PC-3 (cell line): ENCODE data around the gene ACVR1. TPM values are rescaled to one million over a fixed set of nuclear protein-coding genes. Genes with fewer than 3 reads are reported as not detected.

Experiments
- ATAC-seq: fragments of 200-7000 bp; cut with Tn5 transposase; 2 replicates; pipeline ENCODE4 v1.9.1; 2020; ENCODE audit warnings: mild to moderate bottlenecking, moderate library complexity
- BruUV-seq: library from RNA; stranded (reverse); fragments of 400-500 nt; replicated peaks from 2 replicates; lab custom pipeline; 2021; lab: Mats Ljungman, UMichigan
- CTCF ChIA-PET: fragments of 300-600 bp; sonication (Branson Sonifier 250); formaldehyde crosslinking; loops from one replicate; lab custom pipeline; 2022; ENCODE audit warnings: antibody characterized with exemption; lab: Charles Lee
- POLR2A ChIA-PET: fragments of 300-600 bp; sonication (Branson Sonifier 250); formaldehyde crosslinking; loops from one replicate; lab custom pipeline; 2022; ENCODE audit warnings: antibody characterized with exemption; ENCODE audit not compliant: unreplicated experiment; lab: Charles Lee
- DNase-seq: peaks from one replicate; pipeline ENCODE4 v3.0.0-alpha.2; 2015
- H2AFZ ChIP-seq: fragments of 300-600 bp; sonication (generic); 2 replicates; pipeline ENCODE4 v1.6.0; 2016; ENCODE audit warnings: antibody characterized with exemption, low read length
- H3F3A ChIP-seq: fragments of 300-600 bp; sonication (generic); one replicate; pipeline ENCODE4 v1.6.0; 2017; ENCODE audit warnings: antibody characterized with exemption, low read length, control low read depth, mild to moderate bottlenecking; ENCODE audit not compliant: unreplicated experiment
- H3K27ac ChIP-seq: fragments of 300-600 bp; sonication (generic); 2 replicates; pipeline ENCODE4 v1.5.1; 2016; ENCODE audit warnings: mild to moderate bottlenecking, low read length
- H3K27me3 ChIP-seq: fragments of 300-600 bp; sonication (generic); 2 replicates; pipeline ENCODE4 v1.6.1; 2016; ENCODE audit warnings: low read length, mixed read lengths
- H3K36me3 ChIP-seq: fragments of 300-600 bp; sonication (generic); 2 replicates; pipeline ENCODE4 v1.6.1; 2016; ENCODE audit warnings: low read depth, mixed run types, low read length, mixed read lengths
- H3K4me1 ChIP-seq: fragments of 300-600 bp; sonication (generic); 2 replicates; pipeline ENCODE4 v1.5.1; 2016; ENCODE audit warnings: low read length; ENCODE audit not compliant: insufficient read depth
- H3K4me2 ChIP-seq: fragments of 300-600 bp; sonication (generic); 2 replicates; pipeline ENCODE4 v1.6.0; 2016; ENCODE audit warnings: low read length
- H3K4me3 ChIP-seq: fragments of 300-600 bp; sonication (generic); 2 replicates; pipeline ENCODE4 v1.5.1; 2016; ENCODE audit warnings: mild to moderate bottlenecking, low read length, mixed read lengths
- H3K79me2 ChIP-seq: fragments of 300-600 bp; sonication (generic); 2 replicates; pipeline ENCODE4 v1.6.1; 2017; ENCODE audit warnings: low read length, mixed read lengths
- H3K9ac ChIP-seq: fragments of 300-600 bp; sonication (generic); 2 replicates; pipeline ENCODE4 v1.6.0; 2016; ENCODE audit warnings: mild to moderate bottlenecking, low read length
- H3K9me2 ChIP-seq: fragments of 300-600 bp; sonication (generic); replicated peaks from 2 replicates; pipeline ENCODE4 v1.6.1; 2016; ENCODE audit warnings: mixed run types, low read length, mixed read lengths
- H3K9me3 ChIP-seq: fragments of 300-600 bp; sonication (generic); 2 replicates; pipeline ENCODE4 v1.6.1; 2016; ENCODE audit warnings: low read length, mixed read lengths
- H4K20me1 ChIP-seq: fragments of 300-600 bp; sonication (generic); 2 replicates; pipeline ENCODE4 v1.6.1; 2016; ENCODE audit warnings: low read length, mixed read lengths
- CTCF ChIP-seq: fragments of 300-600 bp; sonication (generic); conservative IDR thresholded peaks from 2 replicates; pipeline ENCODE4 v1.5.1; 2017; ENCODE audit warnings: antibody characterized with exemption, low read depth, mild to moderate bottlenecking, low read length
- EZH2 ChIP-seq: fragments of 300-600 bp; sonication (generic); IDR thresholded peaks from one replicate; pipeline ENCODE4 v1.6.1; 2017; ENCODE audit warnings: antibody characterized with exemption, mild to moderate bottlenecking, low read length; ENCODE audit not compliant: unreplicated experiment
- EZH2phosphoT487 ChIP-seq: fragments of 300-600 bp; sonication (generic); IDR thresholded peaks from 2 replicates; pipeline ENCODE4 v1.6.1; 2018; ENCODE audit warnings: mild to moderate bottlenecking, antibody characterized with exemption, low read length, borderline replicate concordance
- intact Hi-C: fragments of 100-400 bp; cut with micrococcal nuclease; formaldehyde crosslinking; loops from 2 replicates; pipeline ENCODE4 v1.9.0; 2023
- total RNA-seq: library from RNA; depleted of rRNA; stranded (reverse); fragments of >200 nt; gene quantifications from 2 replicates; pipeline ENCODE4 v1.2.3, GENCODE V29; 2014

ACVR1 gene
- total RNA-seq, 1 experiment from 2014 or later = 6.7 TPM

GRCh38 chr2:157923598-157924217 lies 47.6 kb upstream of the ACVR1 start:
- H3K36me3 ChIP-seq = no peaks in the 10 kb centered on the region
- intact Hi-C loops = no loop called here
- POLR2A ChIA-PET = no interaction called here
- peaks cover 19% of the 10 kb centered on the region; the same call in 1 of the 2 replicates for H3K27me3 ChIP-seq
- no peak for TF ChIP-seq CTCF
- TF ChIP-seq EZH2 = no peak
- TF ChIP-seq EZH2phosphoT487 = no peak
- BruUV-seq = no TSS peak
- no peak overlapping the region for H2AFZ ChIP-seq
- no peak for DNase-seq
- H3F3A ChIP-seq = no peaks in the 10 kb centered on the region
- no peak for ATAC-seq
- H3K4me3 ChIP-seq = no peak overlapping the region
- H3K9ac ChIP-seq = no peak overlapping the region
- H3K9me2 ChIP-seq = no peaks in the 10 kb centered on the region
- H3K4me2 ChIP-seq = no peak overlapping the region
- H3K9me3 ChIP-seq = no peaks in the 10 kb centered on the region
- H3K27ac ChIP-seq = no peak overlapping the region
- no peaks in the 10 kb centered on the region for H3K4me1 ChIP-seq
- CTCF ChIA-PET = no interaction called here
- no peaks in the 10 kb centered on the region for H4K20me1 ChIP-seq
- no peaks in the 10 kb centered on the region for H3K79me2 ChIP-seq

GRCh38 chr2:157922815-157923214 lies 46.7 kb upstream of the ACVR1 start:
- ChIA-PET CTCF (no interaction called here), POLR2A (no interaction called here)
- no peaks in the 10 kb centered on the region for H3K36me3 ChIP-seq
- no peaks in the 10 kb centered on the region for H3K9me2 ChIP-seq
- H3K79me2 ChIP-seq = no peaks in the 10 kb centered on the region
- no peak overlapping the region for H2AFZ ChIP-seq
- no peaks in the 10 kb centered on the region for H3F3A ChIP-seq
- H3K27me3 ChIP-seq = peaks cover 19% of the 10 kb centered on the region; the same call in 1 of the 2 replicates
- no peaks in the 10 kb centered on the region for H4K20me1 ChIP-seq
- no peak overlapping the region for H3K4me2 ChIP-seq
- intact Hi-C loops = no loop called here
- H3K4me1 ChIP-seq = no peaks in the 10 kb centered on the region
- DNase-seq (no peak), ATAC-seq (no peak)
- TF ChIP-seq EZH2 (no peak), CTCF (no peak), EZH2phosphoT487 (no peak)
- H3K4me3 ChIP-seq = no peak overlapping the region
- no peaks in the 10 kb centered on the region for H3K9me3 ChIP-seq
- H3K9ac ChIP-seq = no peak overlapping the region
- H3K27ac ChIP-seq = no peak overlapping the region
- BruUV-seq = no TSS peak

GRCh38 chr2:157922336-157922735 lies 46.2 kb upstream of the ACVR1 start:
- Histone ChIP-seq H4K20me1 (no peaks in the 10 kb centered on the region), H3F3A (no peaks in the 10 kb centered on the region), H2AFZ (no peak overlapping the region), H3K27me3 (peaks cover 19% of the 10 kb centered on the region; the same call in 1 of the 2 replicates), H3K4me1 (no peaks in the 10 kb centered on the region), H3K36me3 (no peaks in the 10 kb centered on the region), H3K9ac (no peak overlapping the region), H3K9me3 (no peaks in the 10 kb centered on the region), H3K27ac (no peak overlapping the region), H3K4me3 (no peak overlapping the region), H3K9me2 (no peaks in the 10 kb centered on the region), H3K4me2 (no peak overlapping the region), H3K79me2 (no peaks in the 10 kb centered on the region)
- TF ChIP-seq EZH2phosphoT487 = no peak
- no peak for TF ChIP-seq CTCF
- TF ChIP-seq EZH2 = no peak
- no peak for ATAC-seq
- no peak for DNase-seq
- ChIA-PET CTCF (no interaction called here), POLR2A (no interaction called here)
- intact Hi-C loops = no loop called here
- no TSS peak for BruUV-seq
